HepG2 (cell line): ENCODE data around the gene C20orf144. TPM values are rescaled to one million over a fixed set of nuclear protein-coding genes. Genes with fewer than 3 reads are reported as not detected.

Experiments used
- AHR ChIP-seq: IDR thresholded peaks from 2 replicates; pipeline ENCODE4 v1.6.1; 2018; ENCODE audit warnings: missing genetic modification reagents, missing compliant biosample characterization
- BCLAF1 ChIP-seq: fragments of 450-650 bp; IDR thresholded peaks from 2 replicates; pipeline ENCODE4 v1.6.1; 2017; ENCODE audit warnings: mild to moderate bottlenecking
- CEBPG ChIP-seq: IDR thresholded peaks from 2 replicates; pipeline ENCODE4 v1.6.1; 2016
- ERF ChIP-seq: IDR thresholded peaks from 2 replicates; pipeline ENCODE4 v1.6.1; 2018; ENCODE audit warnings: missing biosample characterization, missing genetic modification reagents
- ETS1 ChIP-seq: sonication (generic); formaldehyde crosslinking; IDR thresholded peaks from 2 replicates; pipeline ENCODE4 v1.4.0; 2020; ENCODE audit warnings: missing genetic modification reagents
- ISX ChIP-seq: sonication (generic); formaldehyde crosslinking; conservative IDR thresholded peaks from 2 replicates; pipeline ENCODE4 v1.5.0; 2020; ENCODE audit warnings: missing genetic modification reagents
- MYC ChIP-seq: sonication (generic); formaldehyde crosslinking; IDR thresholded peaks from 2 replicates; pipeline ENCODE4 v1.9.0; 2021; ENCODE audit warnings: missing genetic modification reagents, borderline replicate concordance
- NPAS2 ChIP-seq: sonication (generic); formaldehyde crosslinking; IDR thresholded peaks from 2 replicates; pipeline ENCODE4 v1.8.0; 2022; ENCODE audit warnings: mild to moderate bottlenecking, missing genetic modification reagents, borderline replicate concordance
- PAWR ChIP-seq: sonication (generic); formaldehyde crosslinking; IDR thresholded peaks from 2 replicates; pipeline ENCODE4 v1.4.0; 2020; ENCODE audit warnings: missing genetic modification reagents, mild to moderate bottlenecking, borderline replicate concordance
- ZFX ChIP-seq: sonication (generic); formaldehyde crosslinking; IDR thresholded peaks from 2 replicates; pipeline ENCODE4 v1.4.0; 2020; ENCODE audit warnings: mild to moderate bottlenecking, low read depth, missing genetic modification reagents, moderate library complexity
- ZKSCAN8 ChIP-seq: IDR thresholded peaks from 2 replicates; pipeline ENCODE4 v1.6.1; 2016; ENCODE audit warnings: borderline replicate concordance, missing genetic modification reagents, missing compliant biosample characterization
- ZNF180 ChIP-seq: sonication (generic); formaldehyde crosslinking; IDR thresholded peaks from 2 replicates; pipeline ENCODE4 v1.4.0; 2020; ENCODE audit warnings: low read depth, missing genetic modification reagents, borderline replicate concordance
- ZNF230 ChIP-seq: sonication (generic); formaldehyde crosslinking; IDR thresholded peaks from 2 replicates; pipeline ENCODE4 v1.4.0; 2020; ENCODE audit warnings: mild to moderate bottlenecking, missing genetic modification reagents
- ZNF451 ChIP-seq: sonication (generic); formaldehyde crosslinking; IDR thresholded peaks from 2 replicates; pipeline ENCODE4 v1.5.0; 2020; ENCODE audit warnings: mild to moderate bottlenecking, missing genetic modification reagents
- ZNF784 ChIP-seq: sonication (generic); formaldehyde crosslinking; IDR thresholded peaks from 2 replicates; pipeline ENCODE4 v1.5.1; 2020; ENCODE audit warnings: missing genetic modification reagents, mild to moderate bottlenecking, borderline replicate concordance
- polyA plus RNA-seq, 8 experiments: library from polyadenylated mRNA; depleted of rRNA in 3 of 8; stranded (reverse) in 7 of 8; unstranded in 1 of 8; fragments of >200 nt; fragmentation: Illumina TruSeq in 4 of 8; extraction: Trizol in 4 of 8; gene quantifications; 2 replicates each; pipeline versions ENCODE4 v1.2.1 to v1.2.3, GENCODE V29; 2011 to 2016; ENCODE audit warnings: low read depth in 4 of 8, missing spikeins in 1 of 8, mixed read lengths in 1 of 8; ENCODE audit not compliant: insufficient read depth in 1 of 8
- total RNA-seq, 5 experiments: library from RNA; depleted of rRNA; stranded (reverse); fragments of >200 nt; fragmentation: Illumina TruSeq; extraction: Trizol; gene quantifications; 2 replicates each; pipeline ENCODE4 v1.2.3, GENCODE V29; 2016; ENCODE audit warnings: low read depth in 1 of 5
- TF ChIP-seq, protein P1 (sequence below): IDR thresholded peaks from 2 replicates; pipeline ENCODE4 v1.6.1; 2016; ENCODE audit warnings: missing compliant biosample characterization, missing genetic modification reagents, borderline replicate concordance
- TF ChIP-seq, protein P2 (sequence below): sonication (generic); formaldehyde crosslinking; IDR thresholded peaks from 2 replicates; pipeline ENCODE4 v1.4.0; 2020; ENCODE audit warnings: missing genetic modification reagents, borderline replicate concordance

The C20orf144 gene
- total and polyA plus RNA-seq, 2 of the 13 experiments (the other 11 are each of a cell fraction or from before 2014, with no cell fraction given) = 0.09 to 0.16 TPM

GRCh38 chr20:33663161-33664084 lies 1.3 kb downstream of the C20orf144 start (continued):
- TF ChIP-seq ZNF784 (CRISPR knock-in tag) = peak; percentile 86; the same call in 1 of the 2 replicates
- TF ChIP-seq, protein P1, sequence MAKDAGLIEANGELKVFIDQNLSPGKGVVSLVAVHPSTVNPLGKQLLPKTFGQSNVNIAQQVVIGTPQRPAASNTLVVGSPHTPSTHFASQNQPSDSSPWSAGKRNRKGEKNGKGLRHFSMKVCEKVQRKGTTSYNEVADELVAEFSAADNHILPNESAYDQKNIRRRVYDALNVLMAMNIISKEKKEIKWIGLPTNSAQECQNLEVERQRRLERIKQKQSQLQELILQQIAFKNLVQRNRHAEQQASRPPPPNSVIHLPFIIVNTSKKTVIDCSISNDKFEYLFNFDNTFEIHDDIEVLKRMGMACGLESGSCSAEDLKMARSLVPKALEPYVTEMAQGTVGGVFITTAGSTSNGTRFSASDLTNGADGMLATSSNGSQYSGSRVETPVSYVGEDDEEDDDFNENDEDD (CRISPR knock-in tag) = peak; percentile 87
- TF ChIP-seq NPAS2 (CRISPR knock-in tag) = 0 out of 2 replicates have a peak, but pooled peaks have one; percentile 75
- peak; percentile 96 for TF ChIP-seq ZNF451 (CRISPR knock-in tag)
- TF ChIP-seq AHR (CRISPR knock-in tag) = 0 out of 2 replicates have a peak, but pooled peaks have one; percentile 20
- peak; percentile 88; the same call in 1 of the 2 replicates for TF ChIP-seq ZNF230 (CRISPR knock-in tag)
- TF ChIP-seq ZKSCAN8 (CRISPR knock-in tag) = peak; percentile 75; the same call in 1 of the 2 replicates
- TF ChIP-seq BCLAF1 = no peak
- TF ChIP-seq, protein P2, sequence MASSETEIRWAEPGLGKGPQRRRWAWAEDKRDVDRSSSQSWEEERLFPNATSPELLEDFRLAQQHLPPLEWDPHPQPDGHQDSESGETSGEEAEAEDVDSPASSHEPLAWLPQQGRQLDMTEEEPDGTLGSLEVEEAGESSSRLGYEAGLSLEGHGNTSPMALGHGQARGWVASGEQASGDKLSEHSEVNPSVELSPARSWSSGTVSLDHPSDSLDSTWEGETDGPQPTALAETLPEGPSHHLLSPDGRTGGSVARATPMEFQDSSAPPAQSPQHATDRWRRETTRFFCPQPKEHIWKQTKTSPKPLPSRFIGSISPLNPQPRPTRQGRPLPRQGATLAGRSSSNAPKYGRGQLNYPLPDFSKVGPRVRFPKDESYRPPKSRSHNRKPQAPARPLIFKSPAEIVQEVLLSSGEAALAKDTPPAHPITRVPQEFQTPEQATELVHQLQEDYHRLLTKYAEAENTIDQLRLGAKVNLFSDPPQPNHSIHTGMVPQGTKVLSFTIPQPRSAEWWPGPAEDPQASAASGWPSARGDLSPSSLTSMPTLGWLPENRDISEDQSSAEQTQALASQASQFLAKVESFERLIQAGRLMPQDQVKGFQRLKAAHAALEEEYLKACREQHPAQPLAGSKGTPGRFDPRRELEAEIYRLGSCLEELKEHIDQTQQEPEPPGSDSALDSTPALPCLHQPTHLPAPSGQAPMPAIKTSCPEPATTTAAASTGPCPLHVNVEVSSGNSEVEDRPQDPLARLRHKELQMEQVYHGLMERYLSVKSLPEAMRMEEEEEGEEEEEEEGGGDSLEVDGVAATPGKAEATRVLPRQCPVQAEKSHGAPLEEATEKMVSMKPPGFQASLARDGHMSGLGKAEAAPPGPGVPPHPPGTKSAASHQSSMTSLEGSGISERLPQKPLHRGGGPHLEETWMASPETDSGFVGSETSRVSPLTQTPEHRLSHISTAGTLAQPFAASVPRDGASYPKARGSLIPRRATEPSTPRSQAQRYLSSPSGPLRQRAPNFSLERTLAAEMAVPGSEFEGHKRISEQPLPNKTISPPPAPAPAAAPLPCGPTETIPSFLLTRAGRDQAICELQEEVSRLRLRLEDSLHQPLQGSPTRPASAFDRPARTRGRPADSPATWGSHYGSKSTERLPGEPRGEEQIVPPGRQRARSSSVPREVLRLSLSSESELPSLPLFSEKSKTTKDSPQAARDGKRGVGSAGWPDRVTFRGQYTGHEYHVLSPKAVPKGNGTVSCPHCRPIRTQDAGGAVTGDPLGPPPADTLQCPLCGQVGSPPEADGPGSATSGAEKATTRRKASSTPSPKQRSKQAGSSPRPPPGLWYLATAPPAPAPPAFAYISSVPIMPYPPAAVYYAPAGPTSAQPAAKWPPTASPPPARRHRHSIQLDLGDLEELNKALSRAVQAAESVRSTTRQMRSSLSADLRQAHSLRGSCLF = no peak
- TF ChIP-seq PAWR (CRISPR knock-in tag) = no peak
- TF ChIP-seq ZFX (CRISPR knock-in tag) = peak; percentile 78
- no peak; the same call in 1 of the 2 replicates for TF ChIP-seq CEBPG
- no peak for TF ChIP-seq ZNF180 (CRISPR knock-in tag)
- TF ChIP-seq ETS1 = peak; percentile 87
- peak; percentile 36; the same call in 1 of the 2 replicates for TF ChIP-seq MYC (CRISPR knock-in tag)
- no peak; the same call in 1 of the 2 replicates for TF ChIP-seq ISX (CRISPR knock-in tag)
- peak; percentile 94 for TF ChIP-seq ERF
